DMS114 treated with DMSO at 0.1 percent for 48 hours (cell line): ENCODE results near the gene BCKDHB.
"Not testable (repeated sequence)": the region's sequence is repeated elsewhere in the genome, so short reads cannot be mapped to it uniquely, and the experiment has no call there.

Experiments used
- DNase-seq: peaks from one replicate; lab custom pipeline; 2025; ENCODE audit not compliant: unreplicated experiment; lab: John Stamatoyannopoulos, UW

Gene BCKDHB

GRCh38 chr6:80205404-80205803 is 98.9 kb downstream of the BCKDHB start:
- DNase-seq, result no peak

GRCh38 chr6:80206758-80207157 is 100.3 kb downstream of the BCKDHB start:
- no peak for DNase-seq

GRCh38 chr6:80209430-80209829 is 103.0 kb downstream of the BCKDHB start:
- DNase-seq, result no peak

- no peak for DNase-seq
These were observed 104.1 kb downstream of the BCKDHB start for GRCh38 chr6:80210618-80211017.

- DNase-seq, result no peak
These were observed 104.8 kb downstream of the BCKDHB start for GRCh38 chr6:80211286-80211685.

- not testable (repeated sequence) for DNase-seq
These were observed 105.4 kb downstream of the BCKDHB start for GRCh38 chr6:80211890-80212289.

- DNase-seq, result peak; percentile 41
These were observed 108.1 kb downstream of the BCKDHB start for GRCh38 chr6:80214436-80215022.

GRCh38 chr6:80215063-80215462 is 108.6 kb downstream of the BCKDHB start:
- DNase-seq, result no peak

GRCh38 chr6:80217794-80218193 is 111.3 kb downstream of the BCKDHB start:
- DNase-seq, result no peak

GRCh38 chr6:80223743-80224212 is 117.3 kb downstream of the BCKDHB start:
- no peak for DNase-seq

- DNase-seq, result no peak
These were observed 119.7 kb downstream of the BCKDHB start for GRCh38 chr6:80226151-80226550.

- DNase-seq, result no peak
These were observed 120.2 kb downstream of the BCKDHB start for GRCh38 chr6:80226699-80227098.

GRCh38 chr6:80227545-80228105 is 121.2 kb downstream of the BCKDHB start:
- DNase-seq, result no peak

- no peak for DNase-seq
These were observed 126.8 kb downstream of the BCKDHB start for GRCh38 chr6:80233262-80233661.

GRCh38 chr6:80233958-80234357 is 127.5 kb downstream of the BCKDHB start:
- no peak for DNase-seq

- DNase-seq, result no peak
These were observed 127.9 kb downstream of the BCKDHB start for GRCh38 chr6:80234401-80234800.

GRCh38 chr6:80234908-80235307 is 128.4 kb downstream of the BCKDHB start:
- no peak for DNase-seq

GRCh38 chr6:80235647-80236046 is 129.2 kb downstream of the BCKDHB start:
- no peak for DNase-seq

GRCh38 chr6:80238754-80239153 is 132.3 kb downstream of the BCKDHB start:
- not testable (repeated sequence) for DNase-seq

GRCh38 chr6:80245043-80245442 is 138.6 kb downstream of the BCKDHB start:
- no peak for DNase-seq

- DNase-seq, result no peak
These were observed 143.4 kb downstream of the BCKDHB start for GRCh38 chr6:80249897-80250296.

GRCh38 chr6:80250391-80250997 is 144.0 kb downstream of the BCKDHB start:
- no peak for DNase-seq

- DNase-seq, result no peak
These were observed 144.8 kb downstream of the BCKDHB start for GRCh38 chr6:80251321-80251720.
